Heart left ventricle (tissue), 16 donors: ENCODE results near the gene FAT1. TPM values are rescaled to one million over a fixed set of nuclear protein-coding genes. Genes with fewer than 3 reads are reported as not detected.

Experiments used
- ATAC-seq, 4 donors: fragments of 200-7000 bp; cut with Tn5 transposase; one replicate each; pipeline ENCODE4 v1.9.1; 2020 to 2022; ENCODE audit warnings: moderate library complexity in 4 of 4, mild to moderate bottlenecking in 3 of 4, moderate number of reproducible peaks in 1 of 4
- DNase-seq, 5 donors: peaks; one replicate each; pipeline ENCODE4 v3.0.0-alpha.2; 2020
- H3K27ac ChIP-seq, 12 donors: fragments of 200-600 bp; sonication (generic) in 4 of 12; one replicate each; pipeline versions ENCODE4 v1.5.0 to v1.8.0; 2016 to 2022; ENCODE audit warnings: mild to moderate bottlenecking in 2 of 12
- H3K27me3 ChIP-seq, 9 donors: fragments of 200-600 bp; sonication (generic) in 2 of 9; one replicate each; pipeline versions ENCODE4 v1.5.1 to v1.8.0; 2016 to 2022; ENCODE audit warnings: mild to moderate bottlenecking in 3 of 9
- H3K36me3 ChIP-seq, 9 donors: fragments of 200-600 bp; sonication (generic) in 2 of 9; one replicate each; pipeline versions ENCODE4 v1.5.0 to v1.8.0; 2018 to 2022; ENCODE audit warnings: mild to moderate bottlenecking in 2 of 9
- H3K4me1 ChIP-seq, 12 donors: fragments of 200-600 bp; sonication (generic) in 4 of 12; one replicate each; pipeline versions ENCODE4 v1.5.0 to v1.8.0; 2016 to 2022; ENCODE audit warnings: mild to moderate bottlenecking in 3 of 12
- H3K4me3 ChIP-seq, 12 donors: fragments of 200-600 bp; sonication (generic) in 4 of 12; one replicate each; pipeline versions ENCODE4 v1.5.0 to v1.8.0; 2017 to 2022; ENCODE audit warnings: mild to moderate bottlenecking in 9 of 12, moderate library complexity in 4 of 12
- H3K9me3 ChIP-seq, 12 donors: fragments of 200-600 bp; sonication (generic) in 4 of 12; one replicate each; pipeline versions ENCODE4 v1.5.0 to v1.8.0; 2016 to 2022; ENCODE audit warnings: mild to moderate bottlenecking in 1 of 12
- POLR2A ChIP-seq, 2 donors: fragments of 450-650 bp; IDR thresholded peaks; one replicate each; pipeline ENCODE4 v1.6.1; 2017; ENCODE audit warnings: antibody characterized with exemption in 2 of 2, mild to moderate bottlenecking in 2 of 2, moderate library complexity in 2 of 2
- WGBS, 4 donors: extraction: QIAGEN DNeasy Blood & Tissue Kit in 2 of 4; methylation state at CpG; one replicate each; pipeline versions ENCODE4 v1.1.5 to v1.1.7; 2013 to 2018; 5-methylcytosine and 5-hydroxymethylcytosine counted together
- intact Hi-C, 10 donors: fragments of 100-400 bp; cut with DNase I; formaldehyde crosslinking; loops; one replicate each; pipeline versions ENCODE4 v1.11.1 to v1.14.2; 2022
- polyA plus RNA-seq, 2 donors: library from polyadenylated mRNA; stranded (reverse); fragments of 200-250 nt; gene quantifications; one replicate each; pipeline ENCODE4 v1.2.3, GENCODE V29; 2013
- total RNA-seq, 9 donors: library from RNA; depleted of rRNA in 2 of 9; stranded (reverse); fragments of >200 nt in 2 of 9; fragmentation: NEBNext Ultra II Directional in 3 of 9; extraction: Animal tissue kit (Norgen Biotek cat#: 25700) in 3 of 9; gene quantifications; one replicate each; pipeline versions ENCODE4 v1.1.0 to v1.2.4, GENCODE V29; 2016 to 2023
- TF ChIP-seq, protein P1 (sequence below), 12 donors: fragments of 200-600 bp; sonication (generic) in 4 of 12; IDR thresholded peaks; one replicate each; pipeline versions ENCODE4 v1.5.0 to v1.8.0; 2018 to 2022; ENCODE audit warnings: antibody characterized with exemption in 12 of 12, mild to moderate bottlenecking in 5 of 12
- donor health status: ischemic (EF 13 %, LVEDD 7.1; RV severe dilation, severe dysfunction).
- donor health status: healthy with polysubstance abuse.
- donor health status: DM: no; HTN: yes; CAD: no.
- donor health status: DM: no; HTN: no; CAD: no.
- donor health status: ischemic (EF 25% LVEDD 6.9; RV normal size, moderate dysfunction).
- donor health status: ischemic (EF 25% LVEDD 5.7; RV mildly dilated, moderate dysfunction).
- donor health status: healthy.
- donor health status: DM: yes; HTN: yes; CAD: no.
- donor health status: ischemic (EF 35%, LVEDD 5.7; RV mildly dilated, moderate dysfunction).
- donor health status: nonischemic (EF 11% LVEDD 7.7; RV severe dilation, severe dysfunction).
- donor health status: DM: yes; HTN: yes; CAD: no.
- donor health status: PGD.
- donor health status: ischemic (EF 29% LVEDD 5.4; RV normal size, mild dysfunction).
- donor health status: nonischemic (EF 23%, LVEDD 6.1; RV moderate dilation, normal function).

FAT1 gene
- total and polyA plus RNA-seq, 11 donors, result 15.2 to 151 (median 65.9) TPM

DNA sequence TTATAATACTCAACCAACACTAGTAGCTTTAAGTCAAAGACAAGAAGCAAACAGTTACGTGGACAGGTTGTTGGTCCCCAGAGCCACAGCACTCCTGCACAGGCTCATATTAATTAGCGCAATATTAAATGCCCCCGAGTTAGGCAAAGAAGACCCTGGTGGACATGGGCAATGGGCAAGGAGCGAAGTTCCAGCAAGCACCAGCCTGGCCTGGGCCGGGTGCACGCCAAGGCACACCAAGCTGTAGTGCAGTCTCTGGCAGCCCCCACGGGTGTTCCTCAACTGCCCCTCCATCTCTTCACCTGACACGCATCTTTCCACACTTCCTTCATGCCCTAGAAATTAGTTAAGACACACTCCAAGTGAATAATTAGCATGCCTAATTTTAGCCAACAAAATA lies 20.1 kb downstream of the FAT1 start:
- Histone ChIP-seq H3K27ac (peak overlapping the region in 9 of 12 donors; percentile 19 to 87 (median 69)), H3K27me3 (no peaks in the 10 kb centered on the region), H3K9me3 (no peaks in the 10 kb centered on the region), H3K4me3 (no peak overlapping the region), H3K4me1 (peaks cover 6 to 87% (median 52%) of the 10 kb centered on the region in 12 donors), H3K36me3 (peaks cover 0 to 32% (median 4%) of the 10 kb centered on the region in 9 donors)
- intact Hi-C loops, result no loop called here
- WGBS, 4 donors, result 76 to 85% (median 81%) methylated on average over 8 of the region's 8 CpGs
- ATAC-seq, result no peak
- no peak for DNase-seq
- no peak for TF ChIP-seq POLR2A (IDR thresholded peaks at IDR 0.05)

DNA sequence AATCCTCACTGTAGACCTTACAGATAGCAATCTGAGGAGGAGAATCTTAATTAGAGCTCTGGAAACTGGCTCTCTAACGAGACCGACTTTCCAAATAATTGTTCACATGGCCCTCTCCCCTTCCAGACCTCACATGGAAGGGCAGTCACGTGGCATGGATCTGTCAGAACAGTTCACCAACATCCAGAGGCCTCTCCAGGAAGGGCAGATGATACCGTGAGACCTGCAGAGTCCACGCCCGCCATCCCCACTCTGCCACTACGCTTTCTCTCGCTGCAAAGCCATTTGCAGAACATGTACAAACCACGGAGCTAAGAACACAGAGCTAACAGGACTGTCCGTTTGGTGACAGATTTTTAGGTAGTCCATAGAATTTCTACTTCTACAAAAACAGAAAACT lies 20.7 kb downstream of the FAT1 start:
- Histone ChIP-seq H3K4me1 (peaks cover 6 to 82% (median 52%) of the 10 kb centered on the region in 12 donors), H3K27me3 (no peaks in the 10 kb centered on the region), H3K4me3 (no peak overlapping the region), H3K9me3 (no peaks in the 10 kb centered on the region), H3K36me3 (peaks cover 0 to 26% (median 0%) of the 10 kb centered on the region in 9 donors), H3K27ac (peak overlapping the region in 9 of 12 donors; percentile 32 to 91 (median 85))
- 72 to 76% (median 75%) methylated on average over 10 of the region's 10 CpGs for whole genome bisulfite sequencing, 4 donors
- DNase-seq (no peak), ATAC-seq (no peak)
- intact Hi-C loops, result no loop called here
- no peak for TF ChIP-seq POLR2A (IDR thresholded peaks at IDR 0.05)
- TF ChIP-seq, protein P1, sequence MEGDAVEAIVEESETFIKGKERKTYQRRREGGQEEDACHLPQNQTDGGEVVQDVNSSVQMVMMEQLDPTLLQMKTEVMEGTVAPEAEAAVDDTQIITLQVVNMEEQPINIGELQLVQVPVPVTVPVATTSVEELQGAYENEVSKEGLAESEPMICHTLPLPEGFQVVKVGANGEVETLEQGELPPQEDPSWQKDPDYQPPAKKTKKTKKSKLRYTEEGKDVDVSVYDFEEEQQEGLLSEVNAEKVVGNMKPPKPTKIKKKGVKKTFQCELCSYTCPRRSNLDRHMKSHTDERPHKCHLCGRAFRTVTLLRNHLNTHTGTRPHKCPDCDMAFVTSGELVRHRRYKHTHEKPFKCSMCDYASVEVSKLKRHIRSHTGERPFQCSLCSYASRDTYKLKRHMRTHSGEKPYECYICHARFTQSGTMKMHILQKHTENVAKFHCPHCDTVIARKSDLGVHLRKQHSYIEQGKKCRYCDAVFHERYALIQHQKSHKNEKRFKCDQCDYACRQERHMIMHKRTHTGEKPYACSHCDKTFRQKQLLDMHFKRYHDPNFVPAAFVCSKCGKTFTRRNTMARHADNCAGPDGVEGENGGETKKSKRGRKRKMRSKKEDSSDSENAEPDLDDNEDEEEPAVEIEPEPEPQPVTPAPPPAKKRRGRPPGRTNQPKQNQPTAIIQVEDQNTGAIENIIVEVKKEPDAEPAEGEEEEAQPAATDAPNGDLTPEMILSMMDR (IDR thresholded peaks at IDR 0.05), result no peak

DNA sequence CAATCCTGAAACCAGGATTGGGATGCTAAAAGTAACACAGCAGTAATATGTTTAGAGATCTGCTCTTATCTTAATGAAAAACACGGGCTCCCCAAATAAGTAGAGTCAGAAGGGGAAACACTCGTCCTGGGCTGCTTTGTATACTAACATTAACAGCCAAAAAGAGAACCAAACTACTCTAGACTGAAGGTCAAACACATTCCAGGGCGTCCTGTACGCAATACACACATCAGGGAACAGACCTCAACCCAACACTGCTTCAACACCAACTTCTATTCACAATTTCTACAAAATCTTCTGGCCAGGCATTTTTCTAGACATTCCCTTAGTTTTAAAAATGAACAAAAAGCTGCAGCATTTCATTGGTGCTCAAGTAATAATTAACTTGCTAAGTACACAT lies 21.4 kb downstream of the FAT1 start:
- H3K27me3 ChIP-seq, result no peaks in the 10 kb centered on the region
- ATAC-seq (no peak), DNase-seq (no peak)
- 28 to 42% (median 29%) methylated on average over 4 of the region's 4 CpGs for whole genome bisulfite sequencing, 4 donors
- peak overlapping the region in 1 of 12 donors; percentile 35 for H3K4me3 ChIP-seq
- H3K9me3 ChIP-seq, result no peaks in the 10 kb centered on the region
- intact Hi-C loops, result no loop called here
- TF ChIP-seq, protein P1 (IDR thresholded peaks at IDR 0.05), result no peak
- TF ChIP-seq POLR2A (IDR thresholded peaks at IDR 0.05), result no peak
- peaks cover 0 to 20% (median 0%) of the 10 kb centered on the region in 9 donors for H3K36me3 ChIP-seq
- peaks cover 6 to 76% (median 46%) of the 10 kb centered on the region in 12 donors for H3K4me1 ChIP-seq
- peak overlapping the region in 10 of 12 donors; percentile 66 to 91 (median 84) for H3K27ac ChIP-seq

DNA sequence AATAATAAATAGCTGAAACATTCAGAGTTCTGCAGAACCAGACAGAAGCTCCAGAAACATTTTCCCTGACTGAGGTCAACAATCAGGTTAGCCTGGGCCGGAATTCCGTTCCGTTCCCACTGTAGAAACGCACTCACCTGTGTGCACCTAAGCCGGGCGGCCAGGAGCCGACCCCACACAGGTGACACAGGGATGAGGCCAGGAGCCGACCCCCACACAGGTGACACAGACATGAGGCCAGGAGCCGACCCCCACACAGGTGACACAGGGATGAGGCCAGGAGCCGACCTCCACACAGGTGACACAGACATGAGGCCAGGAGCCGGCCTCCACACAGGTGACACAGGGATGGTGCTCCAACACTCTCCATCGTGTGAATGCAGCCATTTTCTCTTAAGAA lies 21.9 kb downstream of the FAT1 start:
- TF ChIP-seq, protein P1 (IDR thresholded peaks at IDR 0.05), result no peak
- TF ChIP-seq POLR2A (IDR thresholded peaks at IDR 0.05), result no peak
- H3K27ac ChIP-seq, result peak overlapping the region; percentile 60 to 91 (median 84)
- DNase-seq, result no peak
- 57 to 65% (median 62%) methylated on average over 12 of the region's 12 CpGs for WGBS, 4 donors
- intact Hi-C loops, result no loop called here
- H3K27me3 ChIP-seq, result no peaks in the 10 kb centered on the region
- H3K4me3 ChIP-seq, result peak overlapping the region in 7 of 12 donors; percentile 1 to 45 (median 18)
- H3K9me3 ChIP-seq, result no peaks in the 10 kb centered on the region
- peaks cover 6 to 72% (median 44%) of the 10 kb centered on the region in 12 donors for H3K4me1 ChIP-seq
- H3K36me3 ChIP-seq, result peaks cover 0 to 15% (median 0%) of the 10 kb centered on the region in 9 donors
- no peak for ATAC-seq

DNA sequence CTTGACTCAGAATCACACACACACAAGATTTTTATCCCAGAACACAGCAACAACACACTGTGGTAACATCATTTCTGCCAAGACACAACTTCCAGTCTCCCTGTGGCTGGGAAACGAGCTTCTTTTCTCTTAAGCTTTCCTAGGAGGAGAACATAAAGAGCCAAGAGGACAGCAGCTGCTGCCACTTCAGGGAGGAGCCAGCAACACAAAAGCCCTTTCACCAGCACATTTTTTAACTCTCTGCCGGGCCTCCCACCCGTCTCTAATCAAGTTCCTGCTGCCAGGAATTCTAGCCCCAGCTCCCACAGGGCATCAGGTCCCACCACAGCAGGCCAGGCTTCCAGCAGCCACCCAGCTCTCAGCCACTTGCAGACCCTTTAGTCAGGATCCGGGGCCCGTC lies 22.4 kb downstream of the FAT1 start:
- DNase-seq (peak in 3 of 5 donors; percentile 31 to 63 (median 63)), ATAC-seq (peak in 3 of 4 donors; percentile 19 to 47 (median 46))
- no peak for TF ChIP-seq POLR2A (IDR thresholded peaks at IDR 0.05)
- TF ChIP-seq, protein P1 (IDR thresholded peaks at IDR 0.05), result no peak
- peaks cover 6 to 75% (median 47%) of the 10 kb centered on the region in 12 donors for H3K4me1 ChIP-seq
- WGBS, 4 donors, result 7 to 14% (median 10%) methylated on average over 5 of the region's 5 CpGs
- peak overlapping the region in 8 of 12 donors; percentile 1 to 45 (median 16) for H3K4me3 ChIP-seq
- peaks cover 0 to 10% (median 0%) of the 10 kb centered on the region in 9 donors for H3K36me3 ChIP-seq
- no peaks in the 10 kb centered on the region for H3K9me3 ChIP-seq
- H3K27ac ChIP-seq, result peak overlapping the region; percentile 60 to 91 (median 84)
- intact Hi-C loops, result no loop called here
- H3K27me3 ChIP-seq, result no peaks in the 10 kb centered on the region
